NCI-H748 treated with DMSO at 0.1 percent for 48 hours (cell line): Measurements from ENCODE around the gene SLC38A10.

Source experiments
- DNase-seq: peaks from one replicate; lab custom pipeline; 2025; lab: John Stamatoyannopoulos, UW

The SLC38A10 gene

DNA sequence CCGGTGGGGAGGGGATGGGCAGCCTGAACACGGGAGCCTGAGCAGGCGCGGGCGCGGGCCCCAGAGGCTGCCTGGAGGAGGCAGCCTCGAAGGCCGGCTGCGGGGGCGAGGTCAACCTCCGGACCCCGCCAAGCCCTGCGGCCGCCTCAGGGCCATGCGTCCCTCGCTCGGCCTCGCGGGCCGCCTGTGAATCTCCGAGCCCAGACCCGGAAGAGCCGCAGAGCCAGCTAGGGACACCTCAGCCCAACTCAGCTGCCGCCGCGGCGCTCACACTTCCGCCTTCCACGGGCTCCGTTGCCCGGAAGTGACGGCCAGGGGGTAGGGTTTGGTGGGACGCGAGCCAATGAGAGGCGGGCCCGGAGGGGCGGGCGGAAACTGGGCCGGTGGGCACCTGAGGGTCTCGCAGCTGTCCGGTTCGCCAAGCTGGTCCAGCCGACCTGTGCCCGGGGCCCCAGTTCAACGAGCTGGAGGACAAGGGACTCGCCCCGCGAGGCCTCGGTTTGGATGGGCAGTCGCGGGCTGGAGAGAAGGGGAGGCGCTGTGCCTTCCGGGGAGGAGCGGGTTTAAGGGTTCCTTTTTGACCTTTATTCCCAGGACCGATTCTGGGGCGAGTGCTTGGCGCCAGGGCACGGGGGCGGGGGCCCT, at the start of gene SLC38A10:
SLC38A10 (minus strand) TSS at position 277 of the 645 bp plus-strand sequence. CDS start 386 bp downstream, outside the sequence.
- DNase-seq, result peak; percentile 35

DNA sequence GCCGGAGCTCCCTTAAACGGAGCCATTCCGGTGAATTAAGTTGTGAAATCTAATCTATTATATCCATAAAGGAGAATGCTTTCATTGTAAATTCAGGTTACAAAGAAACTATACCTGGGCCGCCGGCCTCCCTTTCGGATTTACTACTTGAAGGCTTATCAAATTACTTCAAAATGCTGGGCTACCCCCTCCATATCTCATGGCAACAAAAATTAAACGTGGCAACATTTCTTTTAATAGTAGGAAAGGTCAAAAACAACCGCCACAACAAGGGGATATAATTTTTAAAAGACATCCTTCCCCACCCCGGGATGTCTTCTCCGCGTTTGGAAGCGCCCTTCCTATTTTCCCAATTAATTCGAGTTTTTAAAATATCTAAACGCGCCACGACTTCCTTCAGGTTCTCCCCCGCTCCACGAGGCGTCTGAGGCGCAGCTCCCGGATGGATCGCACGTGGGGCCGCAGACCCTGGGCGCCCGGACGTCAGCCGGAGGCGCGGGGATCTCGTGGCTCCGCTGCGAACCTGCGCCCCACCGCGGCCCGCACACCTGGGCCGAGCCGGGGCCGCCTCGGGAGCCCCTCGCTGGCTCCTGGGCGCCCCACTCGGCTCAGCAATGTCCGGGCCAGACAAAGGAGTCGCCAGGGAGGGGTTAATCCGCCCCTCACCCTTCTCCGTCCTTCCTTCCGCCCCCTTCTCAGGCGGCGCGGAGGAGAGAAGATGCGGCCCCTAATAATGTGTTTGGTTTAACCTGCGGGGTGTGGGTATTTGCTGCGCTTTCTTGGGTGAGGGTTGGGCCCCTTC, 47.4 kb upstream of the SLC38A10 start:
- no peak for DNase-seq

DNA sequence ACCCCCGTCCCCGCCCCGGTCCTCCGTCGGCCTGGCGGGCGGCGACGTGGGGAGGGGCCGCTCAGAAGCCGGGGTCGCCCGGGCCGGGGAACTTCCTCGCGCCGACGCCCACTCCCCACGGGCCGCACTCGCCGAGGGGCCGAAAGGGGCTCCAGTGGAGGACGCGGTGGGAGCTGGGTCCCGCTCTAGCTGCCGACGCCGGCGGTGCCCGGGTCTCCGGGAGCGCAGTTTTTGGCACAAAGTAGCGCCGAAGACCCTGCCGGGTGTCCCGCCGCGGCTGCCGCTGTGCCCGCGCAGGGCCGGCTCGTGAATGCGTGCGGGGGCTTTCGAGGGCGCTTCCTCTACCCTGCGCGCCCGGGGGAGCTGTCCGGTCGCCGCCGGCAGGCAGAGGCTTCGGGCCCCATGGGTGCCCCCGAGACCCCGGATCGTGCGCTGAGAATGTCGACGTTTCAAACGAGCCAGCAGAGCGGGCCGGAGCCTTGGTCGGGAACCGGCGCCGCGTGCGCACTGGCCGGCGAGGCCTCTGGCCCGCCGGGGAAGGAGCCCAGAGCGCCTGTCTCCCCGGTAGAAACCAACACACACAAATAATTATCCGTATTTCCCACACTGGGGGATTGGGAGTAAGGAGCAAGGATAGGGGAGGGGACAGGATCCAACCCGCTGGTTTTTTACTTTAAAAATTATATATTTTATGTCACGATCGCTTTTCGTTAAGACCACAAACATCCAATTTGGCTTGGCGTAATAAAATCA, 46.6 kb upstream of the SLC38A10 start:
- DNase-seq, result no peak

DNA sequence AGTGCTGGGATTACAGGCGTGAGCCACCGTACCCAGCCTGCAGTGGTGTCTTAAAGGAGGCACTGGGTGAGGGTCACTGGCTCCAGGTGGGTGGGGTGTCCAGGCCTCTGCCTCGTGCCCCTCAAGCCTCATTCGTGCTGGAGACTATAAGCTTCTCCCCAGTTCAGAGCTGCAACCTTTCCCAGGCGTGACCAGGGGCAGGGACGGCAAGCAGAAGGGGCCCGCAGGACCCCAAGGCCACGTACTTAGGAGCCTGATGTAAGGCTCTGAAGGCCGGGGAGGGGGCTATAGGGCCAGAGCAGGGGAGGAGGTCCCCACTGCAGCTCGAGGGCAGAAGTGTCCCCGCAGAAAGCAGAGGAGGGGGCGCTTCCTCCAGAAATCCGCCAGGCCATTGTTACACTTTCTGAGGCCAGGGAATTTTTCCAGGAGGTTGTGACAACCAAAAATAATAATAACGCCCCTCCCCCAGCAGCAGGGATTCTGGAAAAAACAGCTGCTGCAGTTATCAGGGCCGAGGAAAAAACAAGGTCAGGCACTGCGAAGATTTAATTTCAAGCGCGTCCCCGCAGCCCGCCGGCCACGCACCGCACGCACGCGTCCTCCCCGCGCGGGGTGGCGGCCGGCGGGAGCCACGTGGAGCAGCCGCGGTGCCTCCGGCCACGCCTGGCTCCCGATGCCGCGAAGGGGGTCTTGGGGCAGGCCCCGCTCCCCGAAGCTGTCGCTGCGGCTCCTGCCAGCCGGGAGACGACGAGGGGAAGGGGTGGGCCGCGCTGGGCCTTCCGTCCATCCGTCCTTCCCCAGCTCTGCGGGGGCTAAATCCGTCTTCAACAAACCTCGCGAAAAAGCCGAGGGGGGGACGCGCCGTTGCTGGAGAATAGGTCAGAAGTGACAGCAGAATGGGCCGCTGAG, 45.8 kb upstream of the SLC38A10 start:
- DNase-seq, result no peak

DNA sequence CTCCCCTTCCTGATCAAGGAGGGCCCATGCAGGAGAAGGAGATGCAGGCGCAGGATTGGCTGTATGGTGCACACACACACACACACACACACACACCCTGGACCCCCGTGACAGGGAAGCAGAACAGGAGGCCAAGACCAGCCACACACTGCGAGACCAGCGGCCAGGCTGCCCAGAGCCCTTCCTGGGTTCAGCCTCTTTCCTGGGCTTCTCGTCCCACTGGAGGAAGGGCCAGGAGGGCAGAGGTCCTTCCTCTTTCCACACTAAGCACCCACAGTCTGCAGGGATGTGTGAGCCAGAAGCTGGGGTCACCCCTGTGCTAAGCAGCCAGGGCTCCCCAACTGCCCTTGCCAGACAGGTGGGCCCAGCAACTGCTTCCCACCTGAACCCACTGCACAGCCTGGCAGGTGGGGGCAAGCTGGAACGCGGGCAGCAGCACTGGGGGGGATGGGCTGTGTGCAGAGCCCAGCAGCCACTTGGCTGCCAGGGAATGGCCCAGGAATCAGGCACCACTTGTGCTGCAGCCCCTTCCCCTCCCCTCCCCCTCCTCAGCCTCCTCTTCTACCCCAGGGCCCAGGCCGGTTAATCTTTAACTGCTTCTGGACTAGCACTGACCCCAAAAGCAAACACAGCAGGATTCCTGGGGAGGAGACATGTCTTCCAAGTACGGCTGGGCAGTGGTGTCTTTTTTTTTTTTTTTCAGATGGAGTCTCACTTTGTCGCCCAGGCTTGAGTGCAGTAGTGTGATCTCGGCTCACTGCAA, 44.6 kb upstream of the SLC38A10 start:
- no peak for DNase-seq

DNA sequence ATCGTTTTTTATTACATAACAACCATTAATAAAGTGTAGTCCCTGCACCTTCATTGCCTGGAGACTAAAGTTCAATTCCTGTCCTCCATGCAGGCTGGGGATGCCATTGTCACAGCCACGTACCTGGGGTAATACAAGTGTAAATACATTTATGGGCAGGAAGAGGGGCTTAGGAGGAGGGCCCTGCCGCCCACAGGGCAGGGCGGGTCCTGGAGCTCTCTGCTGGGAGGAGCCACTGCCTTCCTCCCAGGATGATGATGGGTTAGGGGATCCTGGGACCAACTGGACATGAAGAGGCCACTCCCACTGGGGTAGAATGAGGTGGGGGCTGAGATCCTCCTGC, 44.1 kb upstream of the SLC38A10 start:
- DNase-seq, result no peak

DNA sequence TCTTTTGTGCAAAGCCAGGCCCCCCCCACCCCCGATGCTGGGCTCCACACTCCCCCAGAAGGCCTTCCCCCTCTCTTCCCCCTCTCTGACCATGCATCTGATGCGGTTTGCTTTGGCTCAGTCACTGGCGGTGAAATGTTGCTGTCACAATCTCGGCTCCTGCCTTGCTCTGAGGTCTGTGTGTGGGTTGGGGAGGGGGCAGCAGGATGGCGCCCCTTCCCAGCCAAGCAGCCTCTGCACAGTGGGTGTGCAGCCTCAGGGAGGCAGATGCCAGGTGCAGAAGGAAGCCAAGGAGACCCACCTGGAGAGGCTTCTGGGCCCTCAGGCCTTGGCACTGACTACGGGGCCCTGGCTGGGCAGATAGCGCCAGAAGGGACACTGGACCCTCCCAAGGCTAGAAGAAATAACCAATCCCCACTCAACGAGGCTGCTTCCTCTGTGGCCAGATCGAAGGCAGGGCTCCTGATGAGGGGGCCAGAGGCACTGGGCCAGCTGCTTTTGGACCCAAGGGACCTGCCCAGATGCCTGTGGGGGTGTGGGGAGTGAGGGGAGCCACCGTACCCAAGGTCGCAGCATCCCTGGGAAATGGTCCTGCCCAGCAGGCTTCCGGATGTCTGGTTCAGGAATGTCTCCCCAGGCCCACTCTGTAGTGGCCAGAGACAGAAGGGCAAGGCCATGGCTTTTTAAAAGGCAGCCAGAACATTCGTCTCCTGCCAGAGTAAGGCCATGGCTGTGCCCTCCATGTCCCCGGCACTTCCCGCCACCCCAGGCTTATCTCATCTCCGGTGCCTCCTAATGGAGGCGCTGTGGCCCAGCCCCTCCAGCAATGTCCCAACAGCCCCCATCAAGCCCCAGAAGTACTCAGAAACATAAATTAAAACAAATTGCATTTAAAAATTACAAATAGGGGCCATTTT, 43.4 kb upstream of the SLC38A10 start:
- no peak for DNase-seq

DNA sequence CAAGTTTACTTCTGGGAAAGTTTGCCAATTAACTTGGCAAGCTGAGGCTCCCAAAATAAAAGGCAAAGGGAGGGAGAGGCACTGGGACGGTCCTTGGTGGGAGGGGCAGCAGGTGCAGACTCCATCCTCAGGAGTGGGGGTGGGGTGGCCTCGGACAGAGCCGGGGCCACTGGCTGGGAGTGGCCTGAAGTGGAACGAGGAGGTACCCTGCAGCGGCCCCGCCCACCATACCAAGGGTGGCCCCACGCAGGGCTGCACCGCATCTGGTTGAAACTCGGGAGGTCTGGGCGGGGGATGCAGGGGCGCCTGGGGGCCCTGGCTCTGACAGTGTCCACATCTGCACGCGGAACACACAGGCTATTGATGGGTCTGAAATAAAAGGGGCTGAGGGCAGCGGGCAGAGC, 42.4 kb upstream of the SLC38A10 start:
- DNase-seq, result no peak

DNA sequence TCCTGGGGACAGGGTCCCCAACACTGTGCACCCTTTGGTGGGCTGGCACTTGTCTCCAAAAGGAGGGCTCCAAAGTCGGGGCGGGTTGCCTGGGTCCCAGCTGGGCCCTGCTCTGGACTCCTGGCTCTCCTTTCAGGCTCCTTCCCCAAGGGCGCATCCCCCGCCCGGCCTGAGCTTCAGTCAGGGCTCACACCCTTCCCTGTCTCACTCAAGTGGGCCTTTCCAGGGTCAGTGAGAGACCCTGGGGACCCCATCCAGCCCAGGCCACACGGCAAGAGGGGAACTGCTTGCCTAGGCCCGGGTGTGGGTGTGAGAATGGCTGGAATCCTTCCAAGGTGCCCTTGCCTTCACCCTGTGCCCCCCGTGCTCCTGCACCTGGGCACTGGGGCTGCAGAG, 41.8 kb upstream of the SLC38A10 start:
- DNase-seq, result no peak

DNA sequence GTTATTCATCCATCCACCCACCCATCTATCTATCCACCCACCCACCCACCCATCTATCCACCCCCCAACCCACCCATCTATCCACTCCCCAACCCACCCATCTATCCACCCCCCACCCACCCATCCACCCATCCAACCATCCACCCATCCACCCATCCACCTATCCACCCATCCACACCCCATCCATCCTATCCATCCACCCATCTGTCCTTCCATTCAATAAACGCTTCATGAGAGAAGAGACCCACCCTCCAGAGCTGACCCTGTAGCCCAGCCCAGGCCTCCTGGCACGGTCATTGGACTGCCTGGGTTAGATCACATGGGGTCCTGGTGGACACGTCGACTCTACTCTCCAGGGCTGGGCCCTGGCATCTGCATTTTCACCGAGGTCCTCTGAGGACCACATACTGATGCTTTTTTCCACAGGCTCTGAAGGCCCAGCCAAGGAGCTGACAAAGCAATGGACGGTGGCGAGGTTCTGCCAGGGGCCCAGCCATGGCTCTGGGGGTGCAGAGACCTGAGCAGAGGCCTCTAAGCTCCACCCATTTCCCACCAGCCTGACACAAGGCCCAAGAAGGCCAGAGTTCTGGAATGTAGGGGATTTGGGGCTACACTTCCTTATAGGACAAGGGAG, 41.3 kb upstream of the SLC38A10 start:
- no peak for DNase-seq

DNA sequence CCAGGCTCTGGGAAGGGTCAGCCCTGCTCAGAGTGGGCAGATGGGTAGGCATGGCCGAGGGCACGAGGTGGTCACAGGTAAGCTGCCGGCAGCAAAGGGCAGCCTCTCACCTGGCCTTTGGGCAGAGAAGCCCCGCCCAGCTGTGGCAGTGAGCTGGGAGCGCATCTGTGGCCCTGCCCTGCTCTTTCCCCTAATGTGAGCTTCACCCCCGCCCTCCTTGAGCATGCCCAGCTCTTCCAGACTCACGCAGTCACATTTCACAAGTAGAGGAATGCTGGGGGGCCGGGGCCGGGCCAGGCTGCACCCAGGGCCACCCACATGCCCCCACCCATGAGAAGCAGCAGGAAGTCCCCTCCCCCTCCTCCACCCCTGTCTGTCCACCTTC, 40.7 kb upstream of the SLC38A10 start:
- no peak for DNase-seq

DNA sequence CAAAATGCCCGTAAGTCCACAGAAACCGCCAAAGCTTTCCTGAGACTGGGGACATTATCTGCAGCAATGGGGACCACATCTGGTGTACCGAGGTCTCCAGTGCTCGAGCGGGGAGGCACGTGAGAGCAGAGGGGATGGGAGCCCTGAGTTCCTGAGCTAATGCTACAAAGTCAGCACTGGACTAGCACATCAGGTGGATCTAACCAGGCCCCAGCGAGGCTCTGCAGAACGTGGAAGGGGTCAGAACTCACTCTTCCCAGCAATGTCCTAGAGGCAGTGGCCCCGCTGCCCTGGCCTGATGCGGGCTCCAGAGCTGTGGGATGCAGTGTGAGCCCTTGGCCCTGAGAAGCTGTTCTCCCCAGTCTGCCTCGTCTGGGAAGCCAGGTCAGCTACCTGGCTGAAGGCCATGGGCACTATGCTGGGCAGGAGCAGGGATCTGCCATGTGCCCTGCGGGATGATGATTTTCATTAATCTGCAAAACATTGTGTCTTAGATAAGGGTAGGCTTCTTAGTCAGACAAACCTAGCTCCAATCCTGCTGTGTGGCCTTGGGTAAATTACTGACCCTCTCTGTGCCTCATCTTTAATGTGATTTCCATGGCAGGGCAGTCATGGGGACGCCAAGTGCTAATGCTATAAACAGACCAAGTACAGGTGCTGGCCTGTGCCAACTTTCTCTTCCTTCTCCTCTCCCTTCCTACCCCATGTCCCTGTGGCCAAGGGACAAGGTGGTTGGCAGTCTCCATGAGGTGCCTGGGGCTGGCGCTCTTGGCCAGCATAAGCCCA, 40.1 kb upstream of the SLC38A10 start:
- no peak for DNase-seq

DNA sequence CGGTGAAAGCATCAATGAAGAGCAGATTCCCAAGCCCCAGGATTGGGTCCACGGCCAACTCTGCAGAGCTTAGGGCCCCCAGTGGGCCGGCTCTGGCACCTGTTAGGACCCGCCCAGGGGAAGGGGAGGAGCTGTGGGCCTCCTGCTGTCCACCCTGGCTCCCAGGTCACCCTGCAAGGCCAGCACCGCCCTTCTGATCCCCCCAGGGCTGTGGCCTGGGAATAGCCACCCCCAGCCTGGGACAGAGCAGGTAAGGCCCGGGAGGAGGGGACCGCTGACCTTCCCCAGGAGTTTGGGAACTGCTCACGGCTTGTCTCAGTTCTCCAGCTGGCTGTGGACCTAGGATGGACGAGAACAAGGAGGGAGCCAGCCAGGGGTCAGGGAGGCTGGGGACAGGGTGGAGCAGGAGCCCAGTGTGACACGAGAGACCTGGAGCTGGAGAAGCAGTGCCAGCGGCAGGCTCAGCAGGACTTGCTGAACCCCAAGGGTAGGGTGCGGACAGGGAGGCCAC, 39.3 kb upstream of the SLC38A10 start:
- no peak for DNase-seq

DNA sequence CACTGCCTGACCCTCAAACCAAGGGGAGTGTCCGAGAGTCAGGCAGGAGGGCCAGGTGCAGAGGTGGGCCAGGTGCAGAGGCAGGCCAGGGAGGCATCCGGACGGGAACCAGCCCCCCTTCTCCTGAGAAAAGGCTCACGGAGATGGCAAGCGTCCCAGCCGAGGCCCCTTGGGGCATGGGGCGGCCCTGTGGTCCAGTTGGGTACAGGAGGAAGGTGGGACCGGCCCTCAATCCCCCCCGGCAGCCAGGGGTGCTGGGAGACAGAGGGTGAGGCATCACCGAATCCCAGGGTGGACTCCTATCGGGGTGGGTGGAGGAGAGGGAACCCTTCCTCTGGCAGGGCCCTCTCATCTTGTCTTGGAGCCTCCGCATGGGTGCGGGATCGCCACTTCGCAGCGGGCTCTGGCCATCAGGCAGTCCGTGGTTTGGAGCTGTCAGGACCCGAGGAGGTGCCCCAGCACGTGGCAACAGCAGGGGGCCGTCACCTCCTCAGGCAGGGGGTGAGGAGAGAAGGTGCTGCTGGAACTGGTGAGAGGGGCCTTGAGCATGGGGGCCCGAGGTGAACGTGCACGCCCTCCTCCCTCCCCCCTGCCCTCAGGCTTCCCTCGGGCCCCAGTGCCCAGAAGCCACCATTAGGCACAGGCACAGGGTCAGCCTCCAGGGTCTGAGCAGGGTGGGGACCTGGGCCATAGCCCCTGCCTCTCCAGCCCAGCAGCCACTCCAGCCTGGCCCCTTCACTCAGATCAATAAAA, 38.7 kb upstream of the SLC38A10 start:
- DNase-seq, result no peak

DNA sequence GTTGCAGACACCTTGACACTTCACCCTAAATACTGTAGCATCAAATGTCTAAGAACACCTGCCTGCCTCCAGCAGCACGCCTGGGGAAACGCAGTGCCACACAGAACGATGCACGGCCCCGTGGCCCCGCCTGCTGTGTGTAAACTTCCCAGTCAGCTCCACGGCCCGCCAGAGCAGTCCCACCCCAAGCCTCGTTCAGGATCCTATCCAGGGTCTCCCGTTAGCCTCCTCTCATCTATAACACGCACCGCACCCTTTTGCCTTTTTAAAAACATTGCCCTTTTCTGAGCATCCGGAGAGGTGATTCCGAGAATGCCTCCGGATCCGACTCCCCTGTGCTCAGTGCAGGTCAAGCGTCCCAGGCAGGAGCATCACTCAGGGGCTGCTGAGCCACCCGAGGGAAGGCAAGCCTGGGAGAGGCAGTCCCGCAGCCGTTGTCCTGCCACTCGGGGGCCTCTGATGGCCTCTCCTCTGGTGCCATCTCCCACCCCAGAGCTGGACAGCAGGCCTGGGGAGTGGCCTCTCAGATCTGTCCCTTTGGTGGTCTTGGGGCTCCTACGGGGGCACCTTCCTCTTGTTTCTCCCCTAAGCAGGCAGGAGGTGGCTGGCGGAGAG, 37.9 kb upstream of the SLC38A10 start:
- no peak for DNase-seq

DNA sequence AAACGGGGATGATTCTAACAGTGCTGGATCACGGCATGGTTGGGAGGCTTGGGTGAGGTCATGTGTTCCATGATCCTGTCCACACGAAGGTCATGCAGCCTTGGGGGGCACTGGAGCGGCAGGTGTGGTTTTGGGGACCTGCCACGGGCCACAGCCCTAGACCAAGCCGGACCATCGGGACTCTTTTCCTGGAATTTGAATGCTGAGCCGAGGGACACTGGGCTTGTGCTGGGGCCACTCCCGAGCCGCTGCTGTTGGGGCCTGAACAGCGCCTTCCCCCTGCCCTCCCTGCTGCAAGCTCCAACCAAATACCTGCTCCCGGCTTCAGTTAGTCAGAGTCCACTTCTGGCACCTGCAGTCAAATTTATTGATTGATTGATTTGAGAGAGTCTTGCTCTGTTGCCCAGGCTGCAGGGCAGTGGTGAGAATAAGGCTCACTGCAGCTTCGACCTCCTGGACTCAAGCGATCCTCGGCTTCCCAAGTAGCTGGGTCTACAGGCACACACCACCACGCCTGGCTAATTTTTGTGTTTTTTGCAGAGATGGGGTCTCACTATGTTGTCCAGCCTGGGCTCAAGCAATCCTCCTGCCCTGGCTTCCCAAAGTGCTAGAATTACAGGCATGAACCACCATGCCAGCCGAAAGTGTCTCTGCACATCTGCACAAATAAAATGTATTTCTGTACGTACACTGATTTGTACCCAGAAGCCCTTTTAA, 37.2 kb upstream of the SLC38A10 start:
- DNase-seq, result no peak

DNA sequence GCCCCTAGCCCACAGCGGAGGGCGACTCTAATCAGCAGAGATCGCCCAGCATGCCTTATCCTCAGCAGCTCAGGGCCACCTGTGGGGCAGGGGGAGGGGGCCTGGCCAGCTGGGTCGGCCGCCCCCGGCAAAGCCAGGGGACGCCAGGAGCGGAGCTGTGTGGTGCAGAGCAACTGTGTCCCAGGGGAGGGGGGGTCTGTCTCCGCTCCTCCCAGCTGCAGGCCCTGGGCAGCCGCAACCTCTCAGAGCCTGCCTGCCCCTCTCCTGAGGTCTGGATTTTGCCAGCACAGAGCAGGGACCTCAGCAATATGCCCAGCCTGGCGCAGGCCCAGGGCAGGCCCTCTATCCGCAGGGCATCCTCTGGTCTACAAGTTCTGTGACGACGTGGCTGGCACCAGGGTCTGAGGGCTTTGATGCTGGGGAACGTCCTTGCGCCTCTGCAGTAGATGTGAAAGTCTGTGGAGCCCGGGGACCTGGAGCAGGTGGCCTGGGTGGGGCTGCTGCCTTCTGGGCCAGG, 36.5 kb upstream of the SLC38A10 start:
- DNase-seq, result no peak
